Measurements from ENCODE around the gene DHX35. TPM values are rescaled to one million over a fixed set of nuclear protein-coding genes. Genes with fewer than 3 reads are reported as not detected.

DHX35 gene
- total RNA-seq, 4 donors from 2014 or later = 8.2 to 10.8 (median 9.3) TPM

- no peak overlapping the region for H3K27ac ChIP-seq
Observed at GRCh38 chr20:39036011-39036410, 73.9 kb downstream of the DHX35 start.

GRCh38 chr20:39036851-39037250 lies 74.7 kb downstream of the DHX35 start:
- ATAC-seq (no peak), DNase-seq (no peak)
- intact Hi-C loops (cut with DNase I; ENCODE audit: low total_unique reads) = no loop called here
- Histone ChIP-seq H3K36me3 (peaks cover 3 to 65% of the 10 kb centered on the region in 2 donors), H3K9me3 (no peaks in the 10 kb centered on the region), H3K27me3 (no peaks in the 10 kb centered on the region), H3K27ac (no peak overlapping the region), H3K4me3 (no peak overlapping the region), H3K4me1 (no peaks in the 10 kb centered on the region)
- in situ Hi-C loops (cut with MboI; ENCODE audit: low sequenced_read_pairs in 4 of 4) = no loop called here
- no peak for TF ChIP-seq POLR2A (IDR thresholded peaks at IDR 0.05)
- no peak for TF ChIP-seq CTCF (IDR thresholded peaks at IDR 0.05 in 4 of 5, conservative IDR thresholded peaks at IDR 0.05 in 1 of 5)

More at GRCh38 chr20:39036011-39036410, 73.9 kb downstream of the DHX35 start:
- intact Hi-C loops (cut with DNase I; ENCODE audit: low total_unique reads) = no loop called here
- Histone ChIP-seq H3K4me3 (no peak overlapping the region), H3K27me3 (no peaks in the 10 kb centered on the region), H3K36me3 (peaks cover 3 to 66% of the 10 kb centered on the region in 2 donors), H3K9me3 (no peaks in the 10 kb centered on the region), H3K4me1 (no peaks in the 10 kb centered on the region)
- DNase-seq (no peak), ATAC-seq (no peak)
- TF ChIP-seq POLR2A (IDR thresholded peaks at IDR 0.05) (no peak), CTCF (IDR thresholded peaks at IDR 0.05 in 4 of 5, conservative IDR thresholded peaks at IDR 0.05 in 1 of 5) (no peak)
- in situ Hi-C loops (cut with MboI; ENCODE audit: low sequenced_read_pairs in 4 of 4) = no loop called here

- intact Hi-C loops (cut with DNase I; ENCODE audit: low total_unique reads) = no loop called here
- TF ChIP-seq CTCF (IDR thresholded peaks at IDR 0.05 in 4 of 5, conservative IDR thresholded peaks at IDR 0.05 in 1 of 5) (no peak), POLR2A (IDR thresholded peaks at IDR 0.05) (no peak)
- ATAC-seq (no peak), DNase-seq (no peak)
- H3K4me1 ChIP-seq = no peaks in the 10 kb centered on the region
- H3K9me3 ChIP-seq = no peaks in the 10 kb centered on the region
- in situ Hi-C loops (cut with MboI; ENCODE audit: low sequenced_read_pairs in 4 of 4) = no loop called here
- H3K4me3 ChIP-seq = no peak overlapping the region
- H3K27me3 ChIP-seq = no peaks in the 10 kb centered on the region
- peaks cover 3 to 72% of the 10 kb centered on the region in 2 donors for H3K36me3 ChIP-seq
- no peak overlapping the region for H3K27ac ChIP-seq
Observed at GRCh38 chr20:39038047-39038446, 75.9 kb downstream of the DHX35 start.

- in situ Hi-C loops (cut with MboI; ENCODE audit: low sequenced_read_pairs in 4 of 4) = no loop called here
- Histone ChIP-seq H3K4me1 (no peaks in the 10 kb centered on the region), H3K36me3 (peaks cover 3 to 71% of the 10 kb centered on the region in 2 donors), H3K27me3 (no peaks in the 10 kb centered on the region), H3K9me3 (no peaks in the 10 kb centered on the region), H3K27ac (no peak overlapping the region), H3K4me3 (no peak overlapping the region)
- TF ChIP-seq CTCF (IDR thresholded peaks at IDR 0.05 in 4 of 5, conservative IDR thresholded peaks at IDR 0.05 in 1 of 5) (no peak), POLR2A (IDR thresholded peaks at IDR 0.05) (no peak)
- intact Hi-C loops (cut with DNase I; ENCODE audit: low total_unique reads) = no loop called here
- DNase-seq (no peak), ATAC-seq (no peak)
Observed at GRCh38 chr20:39038495-39038894, 76.4 kb downstream of the DHX35 start.

GRCh38 chr20:39039261-39039660 lies 77.1 kb downstream of the DHX35 start:
- Histone ChIP-seq H3K36me3 (peaks cover 3 to 63% of the 10 kb centered on the region in 2 donors), H3K27me3 (no peaks in the 10 kb centered on the region), H3K4me1 (no peaks in the 10 kb centered on the region), H3K9me3 (no peaks in the 10 kb centered on the region), H3K4me3 (no peak overlapping the region), H3K27ac (no peak overlapping the region)
- DNase-seq (no peak), ATAC-seq (no peak)
- in situ Hi-C loops (cut with MboI; ENCODE audit: low sequenced_read_pairs in 4 of 4) (no loop called here), intact Hi-C loops (cut with DNase I; ENCODE audit: low total_unique reads) (no loop called here)
- TF ChIP-seq CTCF (IDR thresholded peaks at IDR 0.05 in 4 of 5, conservative IDR thresholded peaks at IDR 0.05 in 1 of 5) = no peak
- TF ChIP-seq POLR2A (IDR thresholded peaks at IDR 0.05) = no peak

Measured in gastrocnemius medialis (tissue), 4 donors.